Measurements from ENCODE around the gene LRBA.
A peak's percentile ranks its signal among the peaks of the same experiment; 100 is the strongest.

The LRBA gene

GRCh38 chr4:150305995-150306394 lies 709.1 kb downstream of the LRBA start:
- DNase-seq: no peak

GRCh38 chr4:150302553-150302952 lies 712.5 kb downstream of the LRBA start:
- DNase-seq: peak; percentile 34

- DNase-seq: no peak
Measured at GRCh38 chr4:150299816-150300215, 715.3 kb downstream of the LRBA start.

- peak; percentile 34 for DNase-seq
Measured at GRCh38 chr4:150297861-150298474, 717.1 kb downstream of the LRBA start.

- no peak for DNase-seq
Measured at GRCh38 chr4:150289881-150290280, 725.2 kb downstream of the LRBA start.

GRCh38 chr4:150289198-150289597 lies 725.9 kb downstream of the LRBA start:
- DNase-seq: no peak

GRCh38 chr4:150286656-150287055 lies 728.4 kb downstream of the LRBA start:
- DNase-seq: no peak

GRCh38 chr4:150283689-150284088 lies 731.4 kb downstream of the LRBA start:
- DNase-seq: no peak

GRCh38 chr4:150280975-150281374 lies 734.1 kb downstream of the LRBA start:
- no peak for DNase-seq

- no peak for DNase-seq
Measured at GRCh38 chr4:150280081-150280895, 734.8 kb downstream of the LRBA start.

- no peak for DNase-seq
Measured at GRCh38 chr4:150278206-150278605, 736.9 kb downstream of the LRBA start.

GRCh38 chr4:150268444-150268843 lies 746.6 kb downstream of the LRBA start:
- DNase-seq: no peak

- no peak for DNase-seq
Measured at GRCh38 chr4:150265806-150266205, 749.3 kb downstream of the LRBA start.

GRCh38 chr4:150264595-150265161 lies 750.4 kb downstream of the LRBA start:
- no peak for DNase-seq

- DNase-seq: no peak
Measured at GRCh38 chr4:150262611-150263010, 752.5 kb downstream of the LRBA start.

GRCh38 chr4:150261571-150261970 lies 753.5 kb downstream of the LRBA start:
- no peak for DNase-seq

GRCh38 chr4:150259861-150260567 lies 755.1 kb downstream of the LRBA start:
- peak; percentile 43 for DNase-seq

GRCh38 chr4:150258569-150258968 lies 756.5 kb downstream of the LRBA start:
- no peak for DNase-seq

GRCh38 chr4:150256841-150257730 lies 758.0 kb downstream of the LRBA start:
- no peak for DNase-seq

GRCh38 chr4:150256225-150256620 lies 758.9 kb downstream of the LRBA start:
- DNase-seq: no peak

GRCh38 chr4:150255610-150256224 lies 759.4 kb downstream of the LRBA start:
- DNase-seq: no peak

Data from femur (tissue), 1 donor.